ENCODE results near the gene ZMYND8.
A peak's percentile ranks its signal among the peaks of the same experiment; 100 is the strongest.

Gene ZMYND8

DNA sequence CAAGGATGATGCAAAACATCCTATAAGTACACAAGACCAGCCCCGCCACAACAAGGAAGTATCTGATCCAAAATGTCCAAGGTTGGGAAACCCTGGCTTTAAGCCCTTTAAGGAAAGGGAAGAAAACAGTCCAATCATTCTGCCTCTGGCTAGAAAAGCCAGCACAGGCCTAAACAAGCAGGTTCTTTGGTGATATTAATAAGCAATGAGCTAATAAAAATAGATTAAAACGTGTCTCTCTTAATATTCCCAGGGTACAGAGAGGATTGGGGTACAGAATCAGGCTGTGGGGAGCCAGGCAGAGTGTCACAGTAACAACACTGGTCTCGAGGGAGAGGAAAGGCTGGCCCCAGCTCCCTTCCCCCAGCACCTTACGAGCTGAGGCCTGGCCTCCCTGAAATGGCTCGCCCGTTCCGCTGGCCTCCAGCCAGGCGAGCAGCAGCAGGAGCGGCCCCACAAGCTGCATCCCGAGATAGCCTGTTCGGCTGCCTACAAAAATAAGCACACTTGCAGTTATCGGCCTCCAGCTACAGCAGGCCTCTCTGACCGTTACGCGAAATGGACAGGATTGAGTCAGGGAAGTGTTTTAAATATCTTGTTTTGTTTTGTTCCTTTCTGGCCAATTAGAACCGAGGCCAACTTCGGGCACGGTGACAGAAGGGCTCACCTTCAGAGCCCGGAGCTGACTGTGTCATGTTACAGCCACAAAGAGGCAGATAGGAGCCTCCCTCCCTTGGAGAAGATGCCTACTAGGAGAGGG lies 4.0 kb upstream of the ZMYND8 start (continued):
- TF ChIP-seq, protein P1, sequence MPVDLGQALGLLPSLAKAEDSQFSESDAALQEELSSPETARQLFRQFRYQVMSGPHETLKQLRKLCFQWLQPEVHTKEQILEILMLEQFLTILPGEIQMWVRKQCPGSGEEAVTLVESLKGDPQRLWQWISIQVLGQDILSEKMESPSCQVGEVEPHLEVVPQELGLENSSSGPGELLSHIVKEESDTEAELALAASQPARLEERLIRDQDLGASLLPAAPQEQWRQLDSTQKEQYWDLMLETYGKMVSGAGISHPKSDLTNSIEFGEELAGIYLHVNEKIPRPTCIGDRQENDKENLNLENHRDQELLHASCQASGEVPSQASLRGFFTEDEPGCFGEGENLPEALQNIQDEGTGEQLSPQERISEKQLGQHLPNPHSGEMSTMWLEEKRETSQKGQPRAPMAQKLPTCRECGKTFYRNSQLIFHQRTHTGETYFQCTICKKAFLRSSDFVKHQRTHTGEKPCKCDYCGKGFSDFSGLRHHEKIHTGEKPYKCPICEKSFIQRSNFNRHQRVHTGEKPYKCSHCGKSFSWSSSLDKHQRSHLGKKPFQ (tag by site-specific recombination; IDR thresholded peaks at IDR 0.05) = peak; percentile 11; the same call in 1 of the 2 replicates
- TF ChIP-seq KLF17 (tag by site-specific recombination; IDR thresholded peaks at IDR 0.05) (peak; percentile 84), ZNF610 (tag by site-specific recombination; IDR thresholded peaks at IDR 0.05; ENCODE audit: borderline replicate concordance) (peak; percentile 99), ZNF843 (tag by site-specific recombination; IDR thresholded peaks at IDR 0.05) (peak; percentile 53; the same call in 1 of the 2 replicates), ZNF473 (tag by site-specific recombination; IDR thresholded peaks at IDR 0.05) (no peak), ZBTB20 (tag by site-specific recombination; IDR thresholded peaks at IDR 0.05) (peak; percentile 90), GLIS2 (tag by site-specific recombination; IDR thresholded peaks at IDR 0.05) (peak; percentile 82), PRDM4 (tag by site-specific recombination; IDR thresholded peaks at IDR 0.05) (no peak), ZBTB7A (tag by site-specific recombination; IDR thresholded peaks at IDR 0.05; ENCODE audit: low read depth) (no peak), ZNF202 (tag by site-specific recombination; IDR thresholded peaks at IDR 0.05; ENCODE audit: borderline replicate concordance) (no peak), FEZF1 (tag by site-specific recombination; IDR thresholded peaks at IDR 0.05) (peak; percentile 81), ZNF335 (tag by site-specific recombination; conservative IDR thresholded peaks at IDR 0.05) (peak; percentile 95), ZNF391 (tag by site-specific recombination; IDR thresholded peaks at IDR 0.05; ENCODE audit: borderline replicate concordance, low read depth) (peak; percentile 24; the same call in 1 of the 2 replicates), ZBTB17 (tag by site-specific recombination; IDR thresholded peaks at IDR 0.05) (peak; percentile 96), ZFP69B (tag by site-specific recombination; IDR thresholded peaks at IDR 0.05) (peak; percentile 96), ZEB2 (tag by site-specific recombination; IDR thresholded peaks at IDR 0.05) (peak; percentile 70), ZNF776 (tag by site-specific recombination; IDR thresholded peaks at IDR 0.05; ENCODE audit: borderline replicate concordance) (no peak), ZNF529 (tag by site-specific recombination; IDR thresholded peaks at IDR 0.05; ENCODE audit: insufficient replicate concordance) (no peak), ZNF549 (tag by site-specific recombination; IDR thresholded peaks at IDR 0.05) (no peak)
- TF ChIP-seq, protein P2, sequence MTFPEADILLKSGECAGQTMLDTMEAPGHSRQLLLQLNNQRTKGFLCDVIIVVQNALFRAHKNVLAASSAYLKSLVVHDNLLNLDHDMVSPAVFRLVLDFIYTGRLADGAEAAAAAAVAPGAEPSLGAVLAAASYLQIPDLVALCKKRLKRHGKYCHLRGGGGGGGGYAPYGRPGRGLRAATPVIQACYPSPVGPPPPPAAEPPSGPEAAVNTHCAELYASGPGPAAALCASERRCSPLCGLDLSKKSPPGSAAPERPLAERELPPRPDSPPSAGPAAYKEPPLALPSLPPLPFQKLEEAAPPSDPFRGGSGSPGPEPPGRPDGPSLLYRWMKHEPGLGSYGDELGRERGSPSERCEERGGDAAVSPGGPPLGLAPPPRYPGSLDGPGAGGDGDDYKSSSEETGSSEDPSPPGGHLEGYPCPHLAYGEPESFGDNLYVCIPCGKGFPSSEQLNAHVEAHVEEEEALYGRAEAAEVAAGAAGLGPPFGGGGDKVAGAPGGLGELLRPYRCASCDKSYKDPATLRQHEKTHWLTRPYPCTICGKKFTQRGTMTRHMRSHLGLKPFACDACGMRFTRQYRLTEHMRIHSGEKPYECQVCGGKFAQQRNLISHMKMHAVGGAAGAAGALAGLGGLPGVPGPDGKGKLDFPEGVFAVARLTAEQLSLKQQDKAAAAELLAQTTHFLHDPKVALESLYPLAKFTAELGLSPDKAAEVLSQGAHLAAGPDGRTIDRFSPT (tag by site-specific recombination; IDR thresholded peaks at IDR 0.05) = peak; percentile 70; the same call in 1 of the 2 replicates
- TF ChIP-seq, protein P3, sequence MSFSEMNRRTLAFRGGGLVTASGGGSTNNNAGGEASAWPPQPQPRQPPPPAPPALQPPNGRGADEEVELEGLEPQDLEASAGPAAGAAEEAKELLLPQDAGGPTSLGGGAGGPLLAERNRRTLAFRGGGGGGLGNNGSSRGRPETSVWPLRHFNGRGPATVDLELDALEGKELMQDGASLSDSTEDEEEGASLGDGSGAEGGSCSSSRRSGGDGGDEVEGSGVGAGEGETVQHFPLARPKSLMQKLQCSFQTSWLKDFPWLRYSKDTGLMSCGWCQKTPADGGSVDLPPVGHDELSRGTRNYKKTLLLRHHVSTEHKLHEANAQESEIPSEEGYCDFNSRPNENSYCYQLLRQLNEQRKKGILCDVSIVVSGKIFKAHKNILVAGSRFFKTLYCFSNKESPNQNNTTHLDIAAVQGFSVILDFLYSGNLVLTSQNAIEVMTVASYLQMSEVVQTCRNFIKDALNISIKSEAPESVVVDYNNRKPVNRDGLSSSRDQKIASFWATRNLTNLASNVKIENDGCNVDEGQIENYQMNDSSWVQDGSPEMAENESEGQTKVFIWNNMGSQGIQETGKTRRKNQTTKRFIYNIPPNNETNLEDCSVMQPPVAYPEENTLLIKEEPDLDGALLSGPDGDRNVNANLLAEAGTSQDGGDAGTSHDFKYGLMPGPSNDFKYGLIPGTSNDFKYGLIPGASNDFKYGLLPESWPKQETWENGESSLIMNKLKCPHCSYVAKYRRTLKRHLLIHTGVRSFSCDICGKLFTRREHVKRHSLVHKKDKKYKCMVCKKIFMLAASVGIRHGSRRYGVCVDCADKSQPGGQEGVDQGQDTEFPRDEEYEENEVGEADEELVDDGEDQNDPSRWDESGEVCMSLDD (tag by site-specific recombination; IDR thresholded peaks at IDR 0.05) = 0 out of 2 replicates have a peak, but pooled peaks have one; percentile 37
- TF ChIP-seq, protein P4, sequence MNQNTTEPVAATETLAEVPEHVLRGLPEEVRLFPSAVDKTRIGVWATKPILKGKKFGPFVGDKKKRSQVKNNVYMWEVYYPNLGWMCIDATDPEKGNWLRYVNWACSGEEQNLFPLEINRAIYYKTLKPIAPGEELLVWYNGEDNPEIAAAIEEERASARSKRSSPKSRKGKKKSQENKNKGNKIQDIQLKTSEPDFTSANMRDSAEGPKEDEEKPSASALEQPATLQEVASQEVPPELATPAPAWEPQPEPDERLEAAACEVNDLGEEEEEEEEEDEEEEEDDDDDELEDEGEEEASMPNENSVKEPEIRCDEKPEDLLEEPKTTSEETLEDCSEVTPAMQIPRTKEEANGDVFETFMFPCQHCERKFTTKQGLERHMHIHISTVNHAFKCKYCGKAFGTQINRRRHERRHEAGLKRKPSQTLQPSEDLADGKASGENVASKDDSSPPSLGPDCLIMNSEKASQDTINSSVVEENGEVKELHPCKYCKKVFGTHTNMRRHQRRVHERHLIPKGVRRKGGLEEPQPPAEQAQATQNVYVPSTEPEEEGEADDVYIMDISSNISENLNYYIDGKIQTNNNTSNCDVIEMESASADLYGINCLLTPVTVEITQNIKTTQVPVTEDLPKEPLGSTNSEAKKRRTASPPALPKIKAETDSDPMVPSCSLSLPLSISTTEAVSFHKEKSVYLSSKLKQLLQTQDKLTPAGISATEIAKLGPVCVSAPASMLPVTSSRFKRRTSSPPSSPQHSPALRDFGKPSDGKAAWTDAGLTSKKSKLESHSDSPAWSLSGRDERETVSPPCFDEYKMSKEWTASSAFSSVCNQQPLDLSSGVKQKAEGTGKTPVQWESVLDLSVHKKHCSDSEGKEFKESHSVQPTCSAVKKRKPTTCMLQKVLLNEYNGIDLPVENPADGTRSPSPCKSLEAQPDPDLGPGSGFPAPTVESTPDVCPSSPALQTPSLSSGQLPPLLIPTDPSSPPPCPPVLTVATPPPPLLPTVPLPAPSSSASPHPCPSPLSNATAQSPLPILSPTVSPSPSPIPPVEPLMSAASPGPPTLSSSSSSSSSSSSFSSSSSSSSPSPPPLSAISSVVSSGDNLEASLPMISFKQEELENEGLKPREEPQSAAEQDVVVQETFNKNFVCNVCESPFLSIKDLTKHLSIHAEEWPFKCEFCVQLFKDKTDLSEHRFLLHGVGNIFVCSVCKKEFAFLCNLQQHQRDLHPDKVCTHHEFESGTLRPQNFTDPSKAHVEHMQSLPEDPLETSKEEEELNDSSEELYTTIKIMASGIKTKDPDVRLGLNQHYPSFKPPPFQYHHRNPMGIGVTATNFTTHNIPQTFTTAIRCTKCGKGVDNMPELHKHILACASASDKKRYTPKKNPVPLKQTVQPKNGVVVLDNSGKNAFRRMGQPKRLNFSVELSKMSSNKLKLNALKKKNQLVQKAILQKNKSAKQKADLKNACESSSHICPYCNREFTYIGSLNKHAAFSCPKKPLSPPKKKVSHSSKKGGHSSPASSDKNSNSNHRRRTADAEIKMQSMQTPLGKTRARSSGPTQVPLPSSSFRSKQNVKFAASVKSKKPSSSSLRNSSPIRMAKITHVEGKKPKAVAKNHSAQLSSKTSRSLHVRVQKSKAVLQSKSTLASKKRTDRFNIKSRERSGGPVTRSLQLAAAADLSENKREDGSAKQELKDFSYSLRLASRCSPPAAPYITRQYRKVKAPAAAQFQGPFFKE (tag by site-specific recombination; IDR thresholded peaks at IDR 0.05; ENCODE audit: borderline replicate concordance) = no peak

Data from HEK293 (cell line).